ENCODE data around the gene GPR34.

DNA sequence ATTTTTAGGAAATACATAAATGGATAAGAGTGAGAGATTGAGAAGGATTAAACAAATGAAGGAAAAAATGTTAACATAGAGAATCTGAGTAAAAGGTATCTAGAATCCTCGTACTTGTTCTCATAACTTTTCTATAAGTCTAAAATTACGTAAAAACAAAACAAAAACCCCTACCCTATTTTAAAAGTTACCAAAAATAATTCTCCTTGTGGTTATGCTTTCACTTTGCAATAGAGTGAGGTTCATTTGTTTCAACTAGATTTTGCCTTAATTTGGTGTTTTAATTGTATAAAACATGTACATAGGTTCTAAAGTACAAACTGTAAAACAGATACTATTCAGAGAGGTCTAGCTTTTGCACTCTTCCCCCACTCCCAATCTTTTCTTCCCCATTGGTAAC, 3.8 kb upstream of the GPR34 start:
- TF ChIP-seq EZH2 (IDR thresholded peaks at IDR 0.05) = no peak
- no peak for TF ChIP-seq POLR2AphosphoS5 (IDR thresholded peaks at IDR 0.05; ENCODE audit: borderline replicate concordance, low read depth, low read length)
- TF ChIP-seq FOXP2 (optimal IDR thresholded peaks at IDR 0.05; ENCODE audit: control extremely low read depth, extremely low read length, insufficient read depth) = no peak

All from SK-N-MC (cell line).